CD8-positive, alpha-beta memory T cell (primary cell): Measurements from ENCODE around the gene RASA3. TPM values are rescaled to one million over a fixed set of nuclear protein-coding genes. Genes with fewer than 3 reads are reported as not detected.

Experiments
- CTCF ChIA-PET: fragments of 350-600 bp; sonication (Branson Sonifier 250); formaldehyde crosslinking; loops from one replicate; lab custom pipeline; 2021; ENCODE audit warnings: antibody characterized with exemption; lab: Charles Lee
- POLR2A ChIA-PET: fragments of 350-600 bp; sonication (Branson Sonifier 250); formaldehyde crosslinking; loops from one replicate; lab custom pipeline; 2021; ENCODE audit warnings: antibody characterized with exemption; lab: Charles Lee
- DNase-seq, 5 donors: peaks; one replicate each; pipeline versions ENCODE4 v3.0.0 to v3.0.0-alpha.2; 2020 to 2022; ENCODE audit warnings: mixed read lengths in 1 of 5
- H3K27ac ChIP-seq: one replicate; pipeline ENCODE4 v1.7.0; 2013; ENCODE audit warnings: low read depth, mild to moderate bottlenecking, low read length, moderate library complexity
- H3K27me3 ChIP-seq: 2 replicates; pipeline ENCODE4 v1.7.0; 2013; ENCODE audit warnings: low read length, mild to moderate bottlenecking; ENCODE audit not compliant: insufficient read depth, poor library complexity, severe bottlenecking
- H3K36me3 ChIP-seq: 2 replicates; pipeline ENCODE4 v1.7.0; 2013; ENCODE audit warnings: mild to moderate bottlenecking, low read length, moderate library complexity; ENCODE audit not compliant: insufficient read depth
- H3K4me1 ChIP-seq: 2 replicates; pipeline ENCODE4 v1.7.0; 2013; ENCODE audit warnings: mild to moderate bottlenecking, low read length, moderate library complexity; ENCODE audit not compliant: insufficient read depth
- H3K4me3 ChIP-seq: 2 replicates; pipeline ENCODE4 v1.7.0; 2013; ENCODE audit warnings: mild to moderate bottlenecking, low read length
- H3K9me3 ChIP-seq: 2 replicates; pipeline ENCODE4 v1.7.0; 2013; ENCODE audit warnings: mild to moderate bottlenecking, low read length
- H3K27ac Mint-ChIP-seq, 8 donors: one replicate each; pipeline ENCODE4 v1.8.0; 2020 to 2021; ENCODE audit warnings: mixed read lengths in 8 of 8, mild to moderate bottlenecking in 6 of 8, inconsistent platforms in 3 of 8, moderate library complexity in 3 of 8
- H3K27me3 Mint-ChIP-seq, 2 donors: one replicate each; pipeline ENCODE4 v1.8.0; 2020 to 2021; ENCODE audit warnings: mixed read lengths in 2 of 2, mild to moderate bottlenecking in 1 of 2, moderate library complexity in 1 of 2
- H3K36me3 Mint-ChIP-seq, 3 donors: one replicate each; pipeline ENCODE4 v1.8.0; 2020 to 2021; ENCODE audit warnings: mixed read lengths in 3 of 3, inconsistent platforms in 1 of 3, mild to moderate bottlenecking in 1 of 3
- H3K4me1 Mint-ChIP-seq, 3 donors: one replicate each; pipeline ENCODE4 v1.8.0; 2020 to 2021; ENCODE audit warnings: mixed read lengths in 3 of 3, inconsistent platforms in 1 of 3, mild to moderate bottlenecking in 1 of 3
- H3K4me3 Mint-ChIP-seq, 7 donors: one replicate each; pipeline ENCODE4 v1.8.0; 2020 to 2021; ENCODE audit warnings: mixed read lengths in 7 of 7, mild to moderate bottlenecking in 6 of 7, moderate library complexity in 4 of 7, inconsistent platforms in 2 of 7
- H3K9me3 Mint-ChIP-seq, 5 donors: one replicate each; pipeline ENCODE4 v1.8.0; 2020 to 2022; ENCODE audit warnings: mixed read lengths in 5 of 5, mild to moderate bottlenecking in 3 of 5, moderate library complexity in 2 of 5, inconsistent platforms in 1 of 5
- polyA plus RNA-seq: library from polyadenylated mRNA; unstranded; fragments of 300-500 nt; fragmentation: Illumina TruSeq; gene quantifications from one replicate; pipeline ENCODE4 v1.2.3, GENCODE V29; 2021
- total RNA-seq, 2 experiments: library from RNA; stranded (reverse); gene quantifications; one replicate each; pipeline ENCODE4 v1.2.3, GENCODE V29; 2021

Gene RASA3
- total and polyA plus RNA-seq, 3 experiments from 2014 or later: 26.4 to 123 (median 27.1) TPM

DNA sequence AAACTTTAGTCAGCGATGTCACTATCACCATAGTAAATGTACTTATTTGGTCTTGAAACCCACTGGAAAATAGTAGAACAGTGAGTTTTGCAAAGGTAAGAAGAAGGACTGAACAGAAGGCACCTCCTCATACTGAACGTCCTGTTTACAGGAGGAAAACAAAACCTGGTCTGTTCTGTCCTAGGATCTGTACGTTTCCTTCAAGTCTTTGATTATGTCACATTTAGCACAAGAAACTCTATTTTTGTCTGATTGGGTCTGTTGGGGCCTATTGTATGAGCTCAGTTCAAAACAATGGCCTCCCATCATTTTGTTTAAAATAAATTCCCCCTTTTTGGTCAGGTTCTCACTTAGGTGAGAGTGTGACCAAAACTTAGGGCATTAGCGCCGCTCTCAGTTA lies 35.5 kb upstream of the RASA3 start:
- no peaks in the 10 kb centered on the region for H3K9me3 ChIP-seq
- no peak overlapping the region for H3K4me3 Mint-ChIP-seq
- H3K4me1 ChIP-seq: peaks cover 52% of the 10 kb centered on the region
- ChIA-PET CTCF (no interaction called here), POLR2A (no interaction called here)
- H3K27ac ChIP-seq: no peak overlapping the region
- DNase-seq: no peak
- no peaks in the 10 kb centered on the region for H3K36me3 ChIP-seq
- H3K4me1 Mint-ChIP-seq: peaks cover 12 to 47% (median 26%) of the 10 kb centered on the region in 3 donors
- peaks cover 0 to 3% of the 10 kb centered on the region in 2 donors for H3K27me3 Mint-ChIP-seq
- H3K27me3 ChIP-seq: no peaks in the 10 kb centered on the region
- H3K36me3 Mint-ChIP-seq: peaks cover 1 to 2% (median 1%) of the 10 kb centered on the region in 3 donors
- no peak overlapping the region for H3K4me3 ChIP-seq
- no peak overlapping the region for H3K27ac Mint-ChIP-seq
- H3K9me3 Mint-ChIP-seq: peaks cover 0 to 3% (median 3%) of the 10 kb centered on the region in 5 donors

DNA sequence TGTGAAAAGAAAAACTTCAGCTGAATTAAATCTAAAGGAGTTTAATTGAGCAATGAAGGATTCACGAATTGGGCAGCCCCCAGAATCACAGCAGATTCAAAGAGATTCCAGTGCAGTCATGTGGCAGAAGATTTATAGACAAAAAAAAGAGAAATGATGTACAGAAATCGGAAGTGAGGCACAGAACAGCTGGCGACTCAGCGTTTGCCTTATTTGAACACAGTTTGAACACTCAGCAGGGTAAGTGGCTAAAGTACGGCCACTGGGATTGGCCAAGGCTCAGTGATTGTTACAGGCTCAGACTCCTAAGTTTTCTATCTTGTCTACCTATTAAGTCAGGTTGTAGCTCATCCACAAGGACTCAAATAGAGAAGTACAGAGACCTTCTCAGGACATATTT lies 35.0 kb upstream of the RASA3 start:
- POLR2A ChIA-PET: no interaction called here

DNA sequence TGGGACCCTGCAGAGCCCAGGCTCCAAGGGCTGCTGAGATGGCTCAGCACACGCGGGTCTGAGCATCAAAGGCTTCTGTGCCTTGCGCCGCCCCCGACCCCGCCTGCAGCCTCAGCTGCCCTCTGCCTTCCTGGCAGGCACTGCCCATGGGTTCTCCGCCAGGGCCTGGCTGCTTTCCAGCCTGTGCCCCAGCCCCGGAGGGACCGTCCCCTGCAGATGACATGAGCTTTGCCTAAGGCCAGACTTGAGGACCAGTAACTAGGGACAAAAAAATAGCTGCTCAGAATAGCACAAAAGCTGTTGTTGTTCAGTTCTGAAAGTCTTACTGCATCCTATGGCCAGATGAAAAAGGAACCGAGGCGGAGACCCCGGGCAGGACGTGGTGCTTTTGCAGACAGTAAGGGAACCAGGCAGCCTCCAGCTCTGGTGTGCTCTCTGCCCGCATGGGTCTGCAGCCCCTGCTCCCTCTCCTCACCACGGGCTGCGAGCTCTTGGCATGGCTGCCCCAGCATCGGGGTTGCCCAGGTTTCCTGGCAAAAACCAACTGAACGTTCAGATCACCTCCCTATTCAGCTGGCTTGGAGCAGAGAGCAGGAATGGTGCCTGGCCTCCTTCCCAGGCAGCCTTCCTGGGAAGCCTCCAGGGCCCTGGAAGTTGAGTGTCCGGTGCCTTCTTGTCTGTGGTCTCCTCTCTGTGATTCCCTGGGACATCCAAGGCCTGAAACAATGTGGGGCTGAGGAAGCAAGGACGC lies 34.1 kb upstream of the RASA3 start:
- Mint-ChIP-seq H3K4me3 (no peak overlapping the region), H3K27ac (peak overlapping the region in 1 of 8 donors; percentile 24), H3K4me1 (peaks cover 25 to 60% (median 40%) of the 10 kb centered on the region in 3 donors), H3K9me3 (peaks cover 0 to 2% (median 0%) of the 10 kb centered on the region in 5 donors), H3K36me3 (peaks cover 0 to 2% (median 0%) of the 10 kb centered on the region in 3 donors), H3K27me3 (peaks cover 0 to 3% of the 10 kb centered on the region in 2 donors)
- Histone ChIP-seq H3K4me3 (no peak overlapping the region), H3K27ac (no peak overlapping the region), H3K36me3 (no peaks in the 10 kb centered on the region), H3K9me3 (no peaks in the 10 kb centered on the region), H3K4me1 (peaks cover 66% of the 10 kb centered on the region), H3K27me3 (no peaks in the 10 kb centered on the region)
- POLR2A ChIA-PET: no interaction called here
- CTCF ChIA-PET: no interaction called here
- no peak for DNase-seq

More for the DNA sequence above, 35.0 kb upstream of the RASA3 start:
- Histone ChIP-seq H3K9me3 (no peaks in the 10 kb centered on the region), H3K36me3 (no peaks in the 10 kb centered on the region), H3K27ac (no peak overlapping the region), H3K4me3 (no peak overlapping the region), H3K27me3 (no peaks in the 10 kb centered on the region), H3K4me1 (peaks cover 57% of the 10 kb centered on the region)
- no peak for DNase-seq
- H3K9me3 Mint-ChIP-seq: peaks cover 0 to 2% (median 0%) of the 10 kb centered on the region in 5 donors
- peaks cover 0 to 3% of the 10 kb centered on the region in 2 donors for H3K27me3 Mint-ChIP-seq
- CTCF ChIA-PET: no interaction called here
- peak overlapping the region in 3 of 8 donors; percentile 25 to 64 (median 26) for H3K27ac Mint-ChIP-seq
- no peak overlapping the region for H3K4me3 Mint-ChIP-seq
- peaks cover 17 to 51% (median 31%) of the 10 kb centered on the region in 3 donors for H3K4me1 Mint-ChIP-seq
- H3K36me3 Mint-ChIP-seq: peaks cover 0 to 2% (median 1%) of the 10 kb centered on the region in 3 donors

DNA sequence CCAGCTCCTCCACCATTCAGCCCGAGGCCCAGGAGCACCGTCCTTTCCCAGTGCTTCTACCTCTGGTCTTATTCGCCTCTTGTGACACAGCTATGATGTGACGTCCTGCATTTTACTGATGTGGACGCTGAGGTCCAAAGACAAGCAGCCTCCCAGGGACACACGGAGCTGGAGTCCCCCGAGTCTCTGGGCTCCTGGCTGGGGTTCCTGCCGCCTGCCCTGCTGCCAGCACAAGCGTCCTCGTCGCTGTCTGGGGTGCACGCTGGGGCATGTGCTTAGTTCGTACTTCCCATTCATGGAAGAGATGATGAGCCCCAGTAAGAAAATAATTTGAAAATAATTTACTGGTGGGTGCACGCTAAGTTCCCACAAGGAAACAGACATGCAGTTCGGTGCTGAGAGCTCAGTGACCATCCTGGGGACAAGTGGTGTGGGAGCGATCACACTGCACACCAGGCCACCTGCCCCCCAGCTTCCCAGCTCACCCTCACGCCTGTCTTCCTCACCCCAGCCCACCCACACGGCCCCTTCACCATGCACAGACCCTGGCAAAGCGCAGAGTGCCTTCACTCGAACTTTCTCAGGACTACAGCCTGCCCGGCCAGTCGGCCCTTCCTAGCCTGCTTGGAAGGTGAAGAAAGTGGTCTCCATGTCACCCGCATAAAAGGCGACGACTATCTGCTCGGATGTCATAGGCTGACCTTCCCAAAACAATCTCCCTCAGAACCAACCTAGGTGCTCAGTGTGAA lies 32.4 kb upstream of the RASA3 start:
- H3K36me3 ChIP-seq: no peaks in the 10 kb centered on the region
- ChIA-PET CTCF (interaction anchor here (1.4 kb wide), 1 partner anchor 55 kb away, joined by 4 read pairs; no protein-coding TSS in a partner anchor), POLR2A (no interaction called here)
- no peak overlapping the region for H3K27ac ChIP-seq
- H3K9me3 ChIP-seq: no peaks in the 10 kb centered on the region
- Mint-ChIP-seq H3K36me3 (peaks cover 0 to 2% (median 0%) of the 10 kb centered on the region in 3 donors), H3K27me3 (peaks cover 0 to 3% of the 10 kb centered on the region in 2 donors), H3K4me1 (peaks cover 35 to 77% (median 55%) of the 10 kb centered on the region in 3 donors), H3K27ac (no peak overlapping the region), H3K9me3 (no peaks in the 10 kb centered on the region), H3K4me3 (no peak overlapping the region)
- no peak overlapping the region for H3K4me3 ChIP-seq
- peaks cover 83% of the 10 kb centered on the region for H3K4me1 ChIP-seq
- no peak for DNase-seq
- no peaks in the 10 kb centered on the region for H3K27me3 ChIP-seq

DNA sequence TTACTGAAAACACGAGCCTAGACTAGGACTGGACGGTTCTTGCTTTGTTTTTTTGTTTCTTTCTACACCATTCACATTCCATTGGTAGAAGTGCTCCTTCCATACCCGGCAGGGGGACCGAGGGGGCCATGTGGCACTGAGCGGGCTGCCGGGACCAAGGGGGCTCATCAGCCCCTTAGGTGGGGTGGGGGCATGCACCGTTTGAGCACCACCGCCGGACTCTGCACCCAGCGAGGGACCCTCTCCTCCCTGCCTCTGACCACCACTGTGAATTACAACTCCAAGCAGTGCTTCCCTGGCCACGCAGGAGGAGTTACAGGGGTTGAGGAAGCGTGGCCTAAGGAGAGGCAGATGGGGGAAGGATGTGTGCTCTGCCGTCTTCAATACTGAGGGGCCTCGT lies 31.6 kb upstream of the RASA3 start:
- no peaks in the 10 kb centered on the region for H3K9me3 ChIP-seq
- no peak overlapping the region for H3K4me3 Mint-ChIP-seq
- ChIA-PET CTCF (interaction anchor here (1.4 kb wide), 2 partner anchors 23 to 56 kb away, joined by 3 to 4 read pairs; no protein-coding TSS in a partner anchor), POLR2A (no interaction called here)
- H3K36me3 Mint-ChIP-seq: peaks cover 0 to 2% (median 0%) of the 10 kb centered on the region in 3 donors
- no peaks in the 10 kb centered on the region for H3K9me3 Mint-ChIP-seq
- DNase-seq: no peak
- H3K4me1 Mint-ChIP-seq: peaks cover 43 to 83% (median 63%) of the 10 kb centered on the region in 3 donors
- H3K4me1 ChIP-seq: peaks cover 87% of the 10 kb centered on the region
- no peaks in the 10 kb centered on the region for H3K27me3 ChIP-seq
- H3K36me3 ChIP-seq: no peaks in the 10 kb centered on the region
- H3K27me3 Mint-ChIP-seq: peaks cover 0 to 3% of the 10 kb centered on the region in 2 donors
- H3K27ac Mint-ChIP-seq: no peak overlapping the region
- no peak overlapping the region for H3K4me3 ChIP-seq
- H3K27ac ChIP-seq: no peak overlapping the region

DNA sequence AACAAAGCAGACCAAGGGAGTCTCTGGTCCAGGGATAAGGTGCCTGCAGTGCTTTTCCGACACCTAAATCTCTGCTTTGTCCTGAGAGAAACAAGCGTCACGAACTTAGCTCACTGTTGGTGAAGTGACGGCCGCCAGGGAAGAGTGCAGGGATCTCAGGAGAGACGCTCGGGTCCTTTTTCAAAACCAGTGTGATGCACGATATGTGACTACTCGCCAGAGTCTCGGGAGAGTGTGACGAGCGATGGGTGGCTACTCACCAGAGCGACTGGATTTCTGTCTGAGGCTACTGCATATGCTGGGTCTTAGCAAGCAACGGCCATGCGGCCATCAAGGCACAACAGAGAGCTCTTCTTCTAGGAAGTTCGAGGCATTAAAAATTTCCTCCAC lies 30.1 kb upstream of the RASA3 start:
- H3K36me3 Mint-ChIP-seq: no peaks in the 10 kb centered on the region
- Histone ChIP-seq H3K27me3 (no peaks in the 10 kb centered on the region), H3K4me1 (peaks cover 91% of the 10 kb centered on the region), H3K27ac (no peak overlapping the region), H3K4me3 (peak overlapping the region; percentile 47), H3K36me3 (no peaks in the 10 kb centered on the region), H3K9me3 (no peaks in the 10 kb centered on the region)
- peak overlapping the region in 6 of 7 donors; percentile 81 to 91 (median 84) for H3K4me3 Mint-ChIP-seq
- POLR2A ChIA-PET: interaction anchor here (0.7 to 1.9 kb wide), 7 partner anchors 18 to 96 kb away, joined by 3 to 7 read pairs (median 4); no protein-coding TSS in a partner anchor
- CTCF ChIA-PET: interaction anchor here (1.2 to 1.7 kb wide), 4 partner anchors 14 to 52 kb away, joined by 3 to 6 read pairs (median 4); no protein-coding TSS in a partner anchor
- H3K27ac Mint-ChIP-seq: peak overlapping the region in 7 of 8 donors; percentile 50 to 94 (median 84)
- H3K9me3 Mint-ChIP-seq: no peaks in the 10 kb centered on the region
- peaks cover 56 to 87% (median 70%) of the 10 kb centered on the region in 3 donors for H3K4me1 Mint-ChIP-seq
- DNase-seq: no peak
- peaks cover 0 to 3% of the 10 kb centered on the region in 2 donors for H3K27me3 Mint-ChIP-seq

DNA sequence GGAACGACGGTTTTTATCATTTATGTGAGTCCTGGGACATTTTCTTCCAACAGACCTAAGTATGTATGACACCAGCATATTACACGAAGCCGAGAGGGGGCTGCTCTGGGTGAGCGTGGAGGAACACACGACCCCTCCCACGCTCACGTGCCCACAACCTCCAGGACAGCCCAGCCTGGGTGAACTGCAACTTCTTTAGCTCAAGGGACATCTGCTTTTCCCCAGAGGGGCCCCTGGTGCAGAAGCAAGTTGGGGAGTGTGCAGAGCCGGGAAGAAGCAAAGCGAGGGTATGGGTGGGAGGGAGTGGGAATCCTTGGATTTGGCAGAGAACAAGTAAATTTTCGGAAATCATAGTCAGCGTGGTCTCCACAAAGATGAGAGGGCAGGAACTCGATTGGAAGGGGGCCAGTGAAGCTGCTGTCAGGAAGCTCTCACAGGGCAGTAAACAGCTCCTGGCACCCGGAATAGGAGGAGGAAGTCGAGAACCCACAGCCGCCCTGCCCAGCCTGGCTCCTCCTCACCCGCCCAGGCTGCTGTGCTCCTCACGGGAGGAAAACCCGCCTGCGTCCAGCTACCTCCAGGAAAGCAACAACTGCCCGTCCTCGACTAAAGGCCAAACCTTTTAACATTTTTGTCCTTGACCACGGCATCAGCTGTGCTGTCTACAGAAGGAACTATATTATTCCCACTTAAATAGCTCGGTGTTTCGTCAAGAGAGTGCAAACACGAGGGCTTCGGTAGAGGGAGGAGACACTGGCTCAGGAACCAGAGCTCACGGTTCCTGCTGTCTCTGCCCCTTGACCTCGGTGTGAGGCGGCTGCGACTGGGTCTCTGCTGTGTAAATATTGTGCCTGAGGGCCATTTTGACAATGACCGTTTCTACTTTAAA lies 29.5 kb upstream of the RASA3 start:
- H3K27me3 Mint-ChIP-seq: peaks cover 0 to 2% of the 10 kb centered on the region in 2 donors
- H3K4me3 Mint-ChIP-seq: peak overlapping the region; percentile 37 to 91 (median 84)
- no peaks in the 10 kb centered on the region for H3K9me3 Mint-ChIP-seq
- ChIA-PET CTCF (interaction anchor here (0.7 to 1.7 kb wide), 7 partner anchors 10 to 51 kb away, joined by 3 to 6 read pairs (median 3); no protein-coding TSS in a partner anchor), POLR2A (interaction anchor here (0.7 to 1.9 kb wide), 8 partner anchors 10 to 96 kb away, joined by 3 to 7 read pairs (median 4); no protein-coding TSS in a partner anchor)
- peak overlapping the region; percentile 50 to 96 (median 88) for H3K27ac Mint-ChIP-seq
- H3K27ac ChIP-seq: no peak overlapping the region
- H3K36me3 Mint-ChIP-seq: no peaks in the 10 kb centered on the region
- H3K9me3 ChIP-seq: no peaks in the 10 kb centered on the region
- peak overlapping the region; percentile 47 for H3K4me3 ChIP-seq
- DNase-seq: peak in 1 of 5 donors; percentile 18
- H3K4me1 ChIP-seq: peaks cover 91% of the 10 kb centered on the region
- H3K36me3 ChIP-seq: no peaks in the 10 kb centered on the region
- no peaks in the 10 kb centered on the region for H3K27me3 ChIP-seq
- peaks cover 55 to 86% (median 70%) of the 10 kb centered on the region in 3 donors for H3K4me1 Mint-ChIP-seq
